Measurements from ENCODE around the gene MIPOL1.
"Not testable (repeated sequence)": the region's sequence is repeated elsewhere in the genome, so short reads cannot be mapped to it uniquely, and the experiment has no call there.

Gene MIPOL1

DNA sequence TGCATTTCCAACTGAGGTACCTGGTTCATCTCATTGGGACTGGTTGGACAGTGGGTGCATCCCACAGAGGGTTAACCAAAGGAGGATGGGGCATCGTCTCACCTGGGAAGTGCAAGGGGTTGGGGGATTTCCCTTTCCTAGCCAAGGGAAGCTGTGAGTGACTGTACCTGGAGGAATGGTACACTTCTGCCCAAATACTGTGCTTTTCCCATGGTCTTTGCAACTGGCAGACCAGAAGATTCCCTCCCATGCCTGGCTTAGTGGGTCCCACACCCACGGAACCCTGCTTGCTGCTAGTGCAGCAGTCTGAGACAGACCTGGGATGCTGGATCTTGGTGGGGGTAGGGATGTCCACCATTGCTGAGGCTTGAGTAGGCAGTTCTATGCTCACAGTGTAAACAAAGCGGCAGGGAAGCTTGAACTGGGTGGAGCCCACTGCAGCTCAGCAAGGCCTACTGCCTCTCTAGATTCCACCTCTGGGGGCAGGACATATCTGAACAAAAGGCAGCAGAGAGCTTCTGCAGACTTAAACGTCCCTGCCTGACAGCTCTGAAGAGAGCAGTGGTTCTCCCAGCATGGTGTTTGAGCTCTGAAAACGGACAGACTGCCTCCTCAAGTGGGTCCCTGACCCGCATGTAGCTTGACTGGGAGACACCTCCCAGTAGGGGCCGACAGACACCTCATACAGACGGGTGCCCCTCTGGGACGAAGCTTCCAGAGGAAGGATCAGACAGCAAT lies 9.7 kb upstream of the MIPOL1 start:
- not testable (repeated sequence) for DNase-seq (ENCODE audit: low read depth in 2 of 2)

DNA sequence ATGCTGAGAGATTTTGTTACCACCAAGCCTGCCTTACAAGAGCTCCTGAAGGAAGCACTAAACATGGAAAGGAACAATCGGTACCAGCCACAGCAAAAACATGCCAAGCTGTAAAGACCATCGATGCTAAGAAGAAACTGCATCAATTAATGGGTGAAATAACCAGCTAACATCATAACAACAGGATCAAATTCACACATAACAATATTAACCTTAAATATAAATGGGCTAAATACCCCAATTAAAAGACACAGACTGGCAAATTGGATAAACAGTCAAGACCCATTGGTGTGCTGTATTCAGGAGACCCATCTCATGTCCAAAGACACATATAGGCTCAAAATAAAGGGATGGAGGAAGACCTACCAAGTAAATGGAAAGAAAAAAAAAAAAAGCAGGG lies 8.0 kb upstream of the MIPOL1 start:
- DNase-seq (ENCODE audit: low read depth in 2 of 2): not testable (repeated sequence)

DNA sequence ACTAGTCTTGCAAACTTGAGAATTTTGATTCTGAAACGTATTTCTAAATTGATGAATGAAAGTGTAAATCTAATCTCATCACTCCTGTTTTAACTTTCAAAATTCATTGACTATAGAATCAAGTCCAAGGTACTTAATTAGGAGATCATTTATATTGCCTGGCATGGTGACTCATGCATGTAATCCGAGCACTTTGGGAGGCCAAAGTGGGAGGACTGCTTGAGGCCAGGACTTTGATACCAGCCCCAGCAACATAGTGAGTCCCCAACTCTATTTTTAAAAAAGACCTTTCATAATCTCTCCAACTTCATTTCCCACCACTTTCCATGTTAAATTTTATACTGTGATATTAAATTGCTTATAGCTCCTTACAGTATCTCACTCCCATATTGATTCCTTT lies 3.0 kb upstream of the MIPOL1 start:
- no peak for DNase-seq (ENCODE audit: low read depth in 2 of 2)

DNA sequence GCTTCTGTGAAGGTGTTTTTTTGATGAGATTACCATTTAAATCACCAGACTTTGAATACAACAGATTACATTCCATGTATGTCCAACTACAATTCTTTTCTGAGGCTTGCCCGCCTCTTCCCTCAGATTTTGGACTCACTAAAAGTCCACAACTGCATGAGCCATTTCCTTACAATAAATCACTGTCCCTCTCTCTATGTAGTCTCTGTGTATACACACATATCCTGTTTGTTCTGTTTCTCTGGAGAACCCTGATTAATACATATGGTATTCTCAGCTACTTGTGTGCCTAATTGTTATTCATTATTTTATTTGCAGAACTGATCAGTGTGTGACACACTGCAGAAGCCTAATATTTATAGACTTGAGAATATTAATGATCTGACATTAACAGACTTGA lies 2.4 kb upstream of the MIPOL1 start:
- DNase-seq (ENCODE audit: low read depth in 2 of 2): no peak

DNA sequence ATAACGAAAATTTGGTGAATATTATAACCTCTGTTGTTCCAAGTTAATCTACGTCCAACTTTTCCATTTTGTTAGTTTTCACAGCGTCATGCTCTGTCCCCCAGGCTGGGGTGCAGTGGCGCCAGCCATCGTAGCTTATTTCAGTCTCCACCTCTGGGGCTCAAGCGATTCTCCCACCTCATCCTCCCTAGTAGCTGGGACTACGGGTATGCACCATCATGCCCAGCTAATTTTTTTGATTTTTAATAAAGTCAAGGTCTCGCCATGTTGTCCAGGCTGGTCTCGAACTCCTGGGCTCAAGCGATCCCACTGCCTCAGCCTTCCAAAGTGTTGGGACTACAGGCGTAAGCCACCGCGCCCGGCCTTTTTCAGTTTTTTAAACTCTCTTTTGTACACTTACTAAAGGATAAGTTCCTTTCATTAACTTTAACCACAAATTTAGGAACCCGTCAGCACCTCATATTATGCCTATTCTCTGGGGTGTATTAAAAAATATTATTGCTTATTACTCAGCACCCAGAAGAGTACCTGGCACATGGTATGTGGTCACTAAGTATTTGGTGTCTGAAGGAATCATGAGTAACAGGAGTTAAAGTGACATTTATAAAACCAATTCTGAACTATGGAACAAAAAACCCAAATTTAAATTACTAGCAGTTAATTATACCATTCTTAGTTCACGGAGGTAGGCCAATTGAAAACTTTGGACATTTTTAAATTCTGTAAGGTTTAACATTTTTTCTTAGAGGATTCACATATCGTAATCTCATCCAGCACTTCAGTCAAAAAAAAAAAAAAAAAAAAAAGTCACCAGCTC lies 925 bp upstream of the MIPOL1 start:
- DNase-seq (ENCODE audit: low read depth in 2 of 2): no peak

DNA sequence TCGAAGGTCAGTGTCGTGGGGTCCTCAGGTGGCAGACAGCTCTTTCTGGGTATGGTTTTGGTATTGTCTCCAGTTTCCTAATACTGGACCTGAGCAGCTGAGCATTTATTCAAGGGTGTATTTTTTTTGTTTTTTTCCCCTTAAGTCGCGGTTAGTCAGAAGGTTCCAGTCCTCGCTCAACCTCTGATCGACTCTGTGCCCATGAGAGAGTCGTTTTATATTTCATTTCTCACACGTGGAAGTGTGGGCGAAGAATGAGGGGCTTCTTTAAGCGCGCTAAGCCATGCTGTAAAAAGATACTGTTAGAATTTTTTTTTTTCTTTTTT lies 499 bp downstream of the MIPOL1 start:
- no peak for DNase-seq (ENCODE audit: low read depth in 2 of 2)

DNA sequence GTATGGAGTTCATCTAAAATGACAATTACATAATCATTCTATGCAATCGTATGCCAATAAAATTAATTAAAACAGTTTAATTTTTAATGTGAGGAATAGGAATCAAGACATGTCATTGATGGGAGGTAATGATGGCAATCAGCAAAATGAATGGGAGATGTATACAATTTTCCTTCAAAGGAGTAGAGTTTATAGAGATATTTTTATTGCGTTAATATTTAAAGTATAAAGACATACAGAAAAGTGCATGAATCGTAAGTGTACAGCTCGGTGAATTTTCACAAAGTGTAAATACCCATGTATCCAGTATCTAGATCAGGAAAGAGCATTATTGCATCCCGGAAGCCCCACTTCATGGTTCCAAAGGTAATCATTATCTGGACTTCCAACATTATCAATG lies 1.2 kb downstream of the MIPOL1 start:
- DNase-seq (ENCODE audit: low read depth in 2 of 2): no peak

DNA sequence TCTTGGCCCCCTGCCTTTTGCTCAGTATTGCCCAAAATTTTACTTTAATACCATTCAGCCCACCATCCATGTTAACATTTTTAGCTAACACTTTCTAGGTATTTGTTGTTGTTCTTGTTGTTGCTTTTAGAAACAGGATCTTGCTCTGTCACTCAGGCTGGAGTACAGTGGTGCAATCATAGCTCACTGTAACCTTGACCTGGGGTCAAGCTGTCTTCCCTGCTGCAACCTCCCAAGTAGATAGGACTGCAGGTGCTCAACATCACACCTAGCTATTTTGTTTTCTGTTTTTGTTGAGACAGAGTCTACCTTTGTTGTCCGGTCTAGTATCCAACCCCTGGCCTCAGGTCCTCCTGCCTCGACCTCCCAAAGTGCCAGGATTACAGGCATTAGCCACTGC lies 4.0 kb downstream of the MIPOL1 start:
- no peak for DNase-seq (ENCODE audit: low read depth in 2 of 2)

DNA sequence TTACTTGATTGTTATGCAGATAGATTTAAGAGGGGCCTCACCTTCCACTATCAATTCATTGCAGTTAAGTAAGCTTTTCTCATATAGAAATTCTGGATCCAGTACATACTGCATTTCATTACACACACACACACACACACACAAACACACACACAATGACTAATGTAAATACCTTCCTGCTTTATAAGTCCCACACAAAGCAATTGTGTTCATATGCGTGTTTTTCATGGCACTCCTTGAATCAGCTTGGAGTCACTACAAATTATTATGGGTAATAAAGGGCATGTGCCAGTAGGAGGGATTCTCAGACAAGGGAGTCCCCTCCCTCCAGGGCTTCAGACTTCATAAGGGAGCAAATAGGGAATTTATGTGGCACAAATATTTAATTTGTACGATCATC lies 4.5 kb downstream of the MIPOL1 start:
- DNase-seq (ENCODE audit: low read depth in 2 of 2): no peak

DNA sequence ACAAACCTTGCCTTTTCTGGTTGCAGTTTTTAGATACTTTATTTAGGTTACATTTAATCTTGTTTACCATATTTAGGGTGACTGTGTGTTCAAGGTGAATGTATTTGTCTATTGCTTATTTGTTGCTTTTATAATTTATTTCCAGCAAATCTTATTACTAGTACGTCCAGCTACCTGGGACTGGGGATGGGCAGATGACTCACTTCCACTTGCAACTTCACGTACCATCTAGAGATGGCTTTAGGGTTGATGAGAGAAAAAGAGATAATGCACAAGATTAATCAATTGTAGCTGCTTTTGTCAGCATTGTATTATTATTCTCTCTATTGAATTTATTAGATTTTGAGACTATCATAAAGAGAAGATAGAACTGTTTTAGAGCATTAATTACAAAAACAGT lies 5.1 kb downstream of the MIPOL1 start:
- DNase-seq (ENCODE audit: low read depth in 2 of 2): no peak

DNA sequence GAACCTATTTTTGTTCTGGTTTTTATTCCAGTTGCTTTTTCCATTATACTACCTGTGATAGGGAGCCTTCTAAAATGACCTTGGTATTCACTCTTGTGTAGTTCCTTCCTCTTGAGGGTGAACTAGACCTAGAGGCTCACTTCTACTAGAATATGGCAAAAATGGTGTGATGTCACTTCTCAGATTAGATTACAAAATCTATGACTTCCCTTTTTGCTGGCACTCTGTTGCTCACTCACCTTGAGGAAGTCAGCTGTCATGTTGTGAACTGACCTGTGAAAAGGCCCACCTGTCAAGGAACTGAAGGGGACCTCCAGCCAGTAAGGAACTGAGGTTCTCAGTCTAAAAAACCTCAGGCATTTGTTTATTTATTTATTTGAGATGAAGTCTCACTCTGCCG lies 5.7 kb downstream of the MIPOL1 start:
- DNase-seq (ENCODE audit: low read depth in 2 of 2): no peak

DNA sequence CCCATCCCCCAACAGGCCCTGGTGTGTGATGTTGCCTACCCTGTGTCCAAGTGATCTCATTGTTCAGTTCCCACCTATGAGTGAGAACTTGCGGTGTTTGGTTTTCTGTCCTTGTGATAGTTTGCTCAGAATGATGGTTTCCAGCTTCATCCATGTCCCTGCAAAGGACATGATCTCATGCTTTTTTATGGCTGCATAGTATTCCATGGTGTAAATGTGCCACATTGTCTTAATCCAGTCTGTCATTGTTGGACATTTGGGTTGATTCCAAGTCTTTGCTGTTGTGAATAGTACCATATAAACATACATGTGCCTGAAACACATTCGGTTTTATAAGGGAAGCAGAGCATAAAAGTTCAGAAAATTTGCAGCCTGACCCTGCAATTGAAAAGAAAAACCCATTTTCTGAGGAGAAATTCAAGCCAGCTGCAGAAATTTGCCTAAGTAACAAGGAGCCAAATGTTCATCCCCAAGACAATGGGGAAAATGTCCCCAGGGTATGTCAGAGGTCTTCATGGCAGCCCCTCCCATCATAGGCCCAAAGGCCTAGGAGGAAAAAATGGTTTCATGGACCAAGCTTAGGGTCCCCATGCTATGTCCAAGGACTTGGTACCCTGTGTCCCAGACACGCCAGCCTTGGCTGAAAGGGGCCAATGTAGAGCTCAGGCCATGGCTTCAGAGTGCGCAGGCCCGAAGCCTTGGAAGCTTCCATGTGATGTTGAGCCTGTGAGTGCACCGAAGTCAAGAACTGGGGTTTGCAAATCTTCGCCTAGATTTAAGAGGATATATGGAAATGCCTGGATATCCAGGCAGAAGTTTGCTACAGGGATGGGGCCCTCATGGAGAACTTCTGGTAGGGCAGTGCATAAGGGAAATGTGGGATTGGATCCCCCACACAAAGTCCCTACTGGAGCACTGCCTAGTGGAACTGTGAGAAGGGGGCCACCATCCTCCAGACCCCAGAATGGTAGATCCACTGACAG lies 8.2 kb downstream of the MIPOL1 start:
- not testable (repeated sequence) for DNase-seq (ENCODE audit: low read depth in 2 of 2)

DNA sequence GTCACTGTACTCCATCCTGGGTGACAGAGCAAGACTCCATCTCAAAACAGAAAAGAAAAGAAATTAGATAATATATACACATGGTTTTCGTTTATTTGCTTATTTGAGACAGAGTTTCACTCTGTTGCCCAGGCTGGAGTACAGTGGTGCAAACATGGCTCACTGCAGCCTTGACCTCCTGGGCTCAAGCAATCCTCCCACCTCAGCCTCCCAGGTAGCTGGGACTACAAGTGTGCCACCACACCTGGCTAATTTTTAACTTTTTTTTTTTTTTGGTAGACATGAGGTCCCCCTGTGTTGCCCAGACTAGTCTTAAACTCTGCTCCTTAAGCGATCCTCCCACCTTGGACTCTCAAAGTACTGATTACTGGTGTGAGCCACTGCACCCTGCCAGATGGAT lies 11.9 kb downstream of the MIPOL1 start:
- not testable (repeated sequence) for DNase-seq (ENCODE audit: low read depth in 2 of 2)

DNA sequence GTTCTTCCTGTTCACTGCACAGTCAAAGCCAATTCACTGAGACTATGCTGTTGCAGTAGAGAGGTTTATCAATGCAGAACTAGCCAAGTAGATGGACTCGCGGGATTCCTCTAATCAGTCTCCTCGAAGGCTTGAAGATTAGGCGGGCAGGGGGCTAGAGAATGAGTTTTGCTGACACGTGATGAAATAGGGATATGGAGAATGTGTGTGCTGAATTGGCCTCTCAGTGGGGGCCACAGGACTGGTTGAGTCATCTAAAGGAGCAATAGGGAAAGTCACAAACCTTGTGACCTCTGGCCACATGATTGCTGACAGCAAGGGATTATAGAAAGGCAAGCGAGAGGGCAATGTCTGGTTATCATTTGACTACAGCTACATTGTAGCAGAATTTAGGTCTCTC lies 12.7 kb downstream of the MIPOL1 start:
- no peak for DNase-seq (ENCODE audit: low read depth in 2 of 2)

DNA sequence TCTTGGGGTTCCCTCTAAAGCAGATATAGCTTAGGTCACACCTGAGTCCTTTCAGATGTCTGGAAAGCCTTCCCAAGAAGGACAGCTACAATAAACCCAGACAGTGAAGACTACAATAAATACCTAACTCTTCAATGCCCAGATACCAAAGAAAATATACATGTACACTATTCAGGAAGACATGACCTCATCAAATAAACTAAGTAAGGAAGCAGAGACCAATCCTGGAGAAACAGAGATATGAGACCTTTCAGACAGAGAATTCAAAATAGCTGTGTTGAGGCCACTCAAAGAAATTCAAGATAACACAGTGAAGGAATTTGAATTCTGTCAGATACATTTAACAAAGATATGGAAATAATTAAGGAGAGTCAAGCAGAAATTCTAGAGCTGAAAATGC lies 15.3 kb downstream of the MIPOL1 start:
- no peak for DNase-seq (ENCODE audit: low read depth in 2 of 2)

DNA sequence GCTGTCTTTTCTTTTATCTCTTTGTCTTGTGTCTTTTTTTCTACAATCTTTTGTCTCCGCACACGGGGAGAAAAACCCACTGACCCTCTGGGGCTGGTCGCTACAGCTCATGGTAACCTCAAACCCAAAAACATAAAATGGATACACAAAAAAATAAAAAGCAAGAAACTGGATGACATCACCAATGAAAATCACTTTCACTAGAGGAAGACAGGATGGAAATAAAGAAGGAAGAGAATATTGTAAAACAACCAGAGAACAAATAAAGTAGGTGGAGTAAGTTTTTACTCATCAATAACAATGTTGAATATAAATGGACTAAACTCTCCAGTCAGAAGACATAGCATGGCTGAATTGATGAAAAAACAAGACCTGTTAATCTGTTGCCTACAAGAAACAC lies 17.6 kb downstream of the MIPOL1 start:
- no peak for DNase-seq (ENCODE audit: low read depth in 2 of 2)

DNA sequence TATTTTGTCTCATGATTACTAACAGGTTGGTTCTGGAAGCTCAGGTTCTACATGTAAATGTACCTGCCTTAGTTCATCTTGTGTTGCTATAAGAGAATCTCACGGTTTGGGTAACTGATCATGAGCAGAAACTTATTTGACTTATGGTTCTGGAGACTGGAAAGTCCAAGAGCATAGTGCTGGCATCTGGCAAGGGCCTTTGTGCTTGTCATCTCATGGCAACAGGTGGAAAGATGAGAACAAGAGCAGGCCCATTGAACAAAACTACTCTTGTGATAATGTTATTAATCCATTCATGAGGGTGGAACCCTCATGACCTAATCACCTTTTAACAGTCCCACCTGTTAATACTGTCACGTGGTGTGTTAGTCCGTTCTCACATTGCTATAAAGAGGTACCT lies 23.3 kb downstream of the MIPOL1 start:
- DNase-seq (ENCODE audit: low read depth in 2 of 2): no peak

DNA sequence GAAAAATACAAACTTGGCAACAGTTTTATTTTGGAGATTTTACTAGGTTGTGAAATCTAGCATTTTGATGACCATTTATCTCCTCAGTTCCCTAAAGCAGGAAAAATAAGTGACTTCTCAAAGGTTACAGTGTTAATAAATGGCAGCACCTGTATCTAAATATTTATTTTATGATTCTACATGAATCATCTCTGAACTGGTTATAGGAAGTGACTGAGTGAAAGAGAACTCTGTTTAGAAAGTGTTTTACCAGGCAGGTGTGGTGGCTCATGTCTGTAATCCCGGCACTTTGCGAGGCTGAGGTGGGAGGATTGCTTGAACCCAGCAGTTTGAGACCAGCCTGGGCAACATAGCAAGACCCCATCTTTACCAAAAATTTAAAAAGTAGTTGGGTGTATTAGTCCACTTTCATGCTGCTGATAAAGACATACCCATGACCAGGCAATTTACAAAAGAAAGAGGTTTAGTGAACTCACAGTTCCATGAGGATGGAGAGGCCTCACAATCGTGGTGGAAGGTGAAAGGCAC lies 26.3 kb downstream of the MIPOL1 start:
- DNase-seq (ENCODE audit: low read depth in 2 of 2): no peak

DNA sequence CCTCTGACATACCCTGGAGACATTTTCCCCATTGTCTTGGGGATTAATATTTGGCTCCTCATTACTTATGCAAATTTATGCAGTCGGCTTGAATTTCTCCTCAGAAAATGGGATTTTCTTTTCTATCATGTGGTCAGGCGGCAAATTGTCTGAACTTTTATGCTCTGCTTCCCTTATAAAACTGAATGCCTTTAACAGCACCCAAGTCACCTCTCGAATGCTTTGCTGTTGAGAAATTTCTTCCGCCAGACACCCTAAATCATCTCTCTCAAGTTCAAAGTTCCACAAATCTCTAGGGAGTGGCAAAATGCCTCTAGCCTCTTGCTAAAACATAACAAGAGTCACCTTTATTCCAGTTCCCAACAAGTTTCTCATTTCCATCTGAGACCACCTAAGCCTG lies 27.9 kb downstream of the MIPOL1 start:
- not testable (repeated sequence) for DNase-seq (ENCODE audit: low read depth in 2 of 2)

DNA sequence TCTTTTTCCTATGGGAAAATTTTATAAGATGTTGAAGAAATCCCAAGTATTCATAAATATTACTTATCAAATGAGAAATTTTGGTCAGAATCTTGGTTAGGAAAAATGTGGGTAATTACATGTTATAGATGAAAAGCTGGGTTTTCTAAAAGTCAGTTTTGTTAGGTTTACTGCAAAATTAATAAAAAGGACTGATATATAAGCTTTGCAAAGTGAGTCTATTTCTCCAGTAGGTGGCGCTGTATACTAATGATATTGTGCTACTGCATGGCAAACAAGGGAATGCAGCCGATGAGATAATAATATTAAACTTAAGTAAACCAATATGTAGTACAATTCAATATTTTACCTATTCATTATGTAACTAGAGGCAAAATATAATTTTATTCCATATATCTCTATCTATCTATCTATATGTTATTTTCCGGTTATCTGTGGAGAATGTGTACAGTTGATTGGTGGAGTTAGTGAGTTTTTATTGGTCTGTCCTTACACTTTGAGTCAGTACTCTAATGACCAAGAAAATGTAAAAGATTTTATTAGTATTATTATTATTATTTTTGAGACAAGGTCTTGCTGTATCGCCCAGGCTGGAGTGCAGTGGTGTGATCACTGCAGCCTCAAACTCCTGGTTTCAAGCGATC lies 32.9 kb downstream of the MIPOL1 start:
- peak; percentile 18 to 29 for DNase-seq (ENCODE audit: low read depth in 2 of 2)

DNA sequence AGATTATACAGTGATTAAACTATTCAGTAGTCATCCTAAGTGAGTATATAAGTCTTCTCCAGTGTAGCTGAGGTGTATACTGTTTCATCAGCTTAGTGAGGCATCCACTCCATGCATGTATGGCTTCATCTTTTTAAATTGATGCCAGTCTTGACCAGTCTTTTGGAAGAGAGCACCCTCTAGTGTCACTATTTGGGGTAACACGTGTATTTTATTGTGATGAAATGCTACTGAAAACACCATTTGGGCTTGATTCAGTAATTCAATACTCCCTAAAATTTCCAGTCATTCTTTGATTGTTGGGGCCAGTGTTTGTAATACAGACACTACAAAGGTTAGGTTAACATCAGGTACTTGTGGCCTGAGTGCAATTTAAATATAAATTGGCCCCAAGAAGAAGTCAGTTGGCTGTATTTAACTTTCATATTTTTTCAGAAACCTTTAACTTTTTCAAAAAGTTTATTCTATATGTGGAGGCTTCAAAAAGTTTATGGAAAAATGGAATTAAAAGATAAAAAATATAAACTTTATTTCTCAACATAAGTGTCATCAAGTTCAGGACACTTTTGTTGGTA lies 35.3 kb downstream of the MIPOL1 start:
- DNase-seq (ENCODE audit: low read depth in 2 of 2): peak; percentile 14 to 20
